GM21619 (cell line): Measurements from ENCODE around the gene UBE2Z.
A peak's percentile ranks its signal among the peaks of the same experiment; 100 is the strongest.
"Not testable (repeated sequence)": the region's sequence is repeated elsewhere in the genome, so short reads cannot be mapped to it uniquely, and the experiment has no call there.

Source experiments
- ATAC-seq: cut with Tn5 transposase; IDR thresholded peaks from one replicate; pipeline ENCODE4 v1.9.1; 2021; ENCODE audit not compliant: unreplicated experiment

UBE2Z gene

DNA sequence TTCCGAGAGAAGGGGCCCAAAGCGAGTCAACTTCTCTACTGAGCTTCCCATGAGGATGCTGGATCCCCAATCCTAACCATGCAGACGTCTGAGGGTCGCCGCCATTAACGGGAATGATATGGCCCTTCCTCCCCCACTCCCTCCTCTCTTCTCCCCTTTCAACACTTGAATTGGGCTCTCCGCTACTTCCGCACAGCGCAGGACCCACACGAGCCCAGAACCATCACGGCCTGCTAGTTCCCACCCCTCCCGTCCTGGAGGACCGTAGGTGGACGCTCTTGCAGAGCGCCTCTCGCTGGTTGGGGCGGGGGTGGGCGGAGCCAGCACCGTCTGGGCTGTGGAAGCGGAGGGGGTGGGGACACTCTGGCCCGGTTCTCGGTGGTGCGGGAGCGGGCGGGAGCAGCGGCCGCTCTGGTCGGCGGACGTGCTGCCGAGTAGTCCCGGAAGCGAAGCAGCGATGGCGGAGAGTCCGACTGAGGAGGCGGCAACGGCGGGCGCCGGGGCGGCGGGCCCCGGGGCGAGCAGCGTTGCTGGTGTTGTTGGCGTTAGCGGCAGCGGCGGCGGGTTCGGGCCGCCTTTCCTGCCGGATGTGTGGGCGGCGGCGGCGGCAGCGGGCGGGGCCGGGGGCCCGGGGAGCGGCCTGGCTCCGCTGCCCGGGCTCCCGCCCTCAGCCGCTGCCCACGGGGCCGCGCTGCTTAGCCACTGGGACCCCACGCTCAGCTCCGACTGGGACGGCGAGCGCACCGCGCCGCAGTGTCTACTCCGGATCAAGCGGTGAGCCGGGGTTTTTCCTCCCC is at the start of gene UBE2Z:
Gene UBE2Z (plus strand): TSS at position 361 of the 797 bp plus-strand sequence. CDS start 97 bp downstream, at position 458.
- peak; percentile 82 for ATAC-seq

DNA sequence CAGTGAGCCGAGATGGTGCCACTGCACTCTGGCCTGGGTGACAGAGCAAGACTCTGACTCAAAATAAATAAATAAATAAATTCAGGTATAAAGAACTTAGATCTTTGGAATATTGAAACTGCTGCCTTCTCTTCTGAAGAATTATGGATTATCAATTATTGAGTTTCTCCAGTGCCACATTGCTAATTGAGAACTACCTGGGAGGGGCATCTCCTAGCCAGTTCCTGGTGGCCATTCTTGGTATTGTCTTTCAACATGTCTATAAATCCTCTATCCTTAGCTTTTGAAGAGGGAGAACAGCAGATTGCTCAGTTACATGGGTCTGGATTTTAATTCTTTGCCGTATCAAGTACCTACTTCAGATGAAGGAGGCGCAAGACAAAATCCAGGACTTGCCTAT is 48.2 kb upstream of the UBE2Z start:
- ATAC-seq, result no peak

- no peak for ATAC-seq
Measured at GRCh38 chr17:48860456-48860855, 47.8 kb upstream of the UBE2Z start.

DNA sequence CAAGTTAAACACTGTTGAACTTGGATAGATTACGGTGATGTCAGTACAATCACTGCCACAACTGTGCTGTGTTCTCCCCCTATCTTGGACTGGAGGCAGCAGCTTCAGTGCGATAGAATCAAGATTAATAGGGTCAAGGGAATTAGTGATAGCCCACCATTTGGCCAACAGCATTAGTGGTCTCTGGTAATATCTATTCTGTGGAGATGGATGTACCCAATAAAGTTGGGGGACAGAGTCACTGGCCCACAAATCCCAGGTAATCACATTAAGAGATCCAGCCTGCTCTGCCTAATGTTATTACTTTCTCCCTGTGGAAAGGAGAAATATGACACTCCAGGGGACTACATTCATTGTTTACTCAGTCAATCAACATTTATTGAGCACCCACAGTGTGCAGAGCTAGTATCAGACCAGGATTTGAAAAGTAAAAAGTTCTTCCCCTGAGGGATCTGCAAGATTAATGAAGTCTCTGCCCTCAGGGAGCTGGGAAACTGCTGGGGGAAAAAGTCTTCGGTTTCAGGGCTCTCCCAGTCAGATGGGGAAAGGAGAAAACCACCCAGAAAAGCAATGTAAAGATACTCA is 39.2 kb upstream of the UBE2Z start:
- ATAC-seq, result no peak

DNA sequence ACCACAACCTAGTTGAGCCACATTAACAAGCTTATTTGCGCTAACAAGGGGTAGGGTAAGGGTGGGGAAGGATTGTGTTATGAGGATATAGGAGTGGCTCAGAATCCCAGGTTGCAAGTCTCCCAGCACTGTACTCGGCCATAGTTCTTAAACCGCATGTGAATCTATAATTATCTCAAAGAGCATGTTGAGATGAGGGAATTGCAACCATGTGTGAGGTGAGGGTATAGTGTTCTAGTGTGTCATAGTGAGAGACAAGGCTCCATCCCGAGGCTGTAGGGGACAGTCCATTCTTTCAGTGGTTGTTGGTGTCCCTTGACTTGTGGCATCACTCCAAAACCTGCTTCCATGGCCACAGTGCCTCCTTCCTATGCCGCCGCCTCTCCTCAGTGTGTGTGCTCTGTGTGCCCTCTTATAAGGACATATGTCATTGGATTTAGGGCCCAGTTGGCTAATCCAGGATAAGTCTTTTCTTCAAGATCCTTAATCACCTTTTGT is 38.3 kb upstream of the UBE2Z start:
- no peak for ATAC-seq

- ATAC-seq, result no peak
Measured at GRCh38 chr17:48871035-48871550, 37.1 kb upstream of the UBE2Z start.

GRCh38 chr17:48871551-48872351 is 36.5 kb upstream of the UBE2Z start:
- no peak for ATAC-seq

- not testable (repeated sequence) for ATAC-seq
Measured at GRCh38 chr17:48872409-48872808, 35.8 kb upstream of the UBE2Z start.

DNA sequence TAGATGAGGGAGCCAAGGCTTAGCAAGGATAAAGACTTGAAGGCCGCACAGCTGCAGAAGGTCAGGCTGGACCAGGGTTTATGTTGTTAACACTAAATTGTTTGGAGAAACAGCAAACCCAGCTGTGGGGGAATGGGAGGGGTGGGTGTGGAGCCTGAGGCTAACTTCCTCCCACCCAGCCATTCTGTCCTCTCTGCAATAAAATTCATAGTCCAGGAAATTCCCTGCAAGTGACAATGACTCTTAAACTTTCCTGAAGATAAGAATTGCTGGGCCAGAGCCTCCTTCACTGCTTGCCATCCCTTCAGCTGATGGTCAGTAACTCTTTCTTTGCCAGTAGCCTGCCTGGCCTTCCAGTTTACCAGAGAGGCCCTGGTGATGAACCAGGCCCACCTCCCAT is 35.0 kb upstream of the UBE2Z start:
- ATAC-seq, result no peak

- ATAC-seq, result no peak
Measured at GRCh38 chr17:48873696-48874443, 34.3 kb upstream of the UBE2Z start.

DNA sequence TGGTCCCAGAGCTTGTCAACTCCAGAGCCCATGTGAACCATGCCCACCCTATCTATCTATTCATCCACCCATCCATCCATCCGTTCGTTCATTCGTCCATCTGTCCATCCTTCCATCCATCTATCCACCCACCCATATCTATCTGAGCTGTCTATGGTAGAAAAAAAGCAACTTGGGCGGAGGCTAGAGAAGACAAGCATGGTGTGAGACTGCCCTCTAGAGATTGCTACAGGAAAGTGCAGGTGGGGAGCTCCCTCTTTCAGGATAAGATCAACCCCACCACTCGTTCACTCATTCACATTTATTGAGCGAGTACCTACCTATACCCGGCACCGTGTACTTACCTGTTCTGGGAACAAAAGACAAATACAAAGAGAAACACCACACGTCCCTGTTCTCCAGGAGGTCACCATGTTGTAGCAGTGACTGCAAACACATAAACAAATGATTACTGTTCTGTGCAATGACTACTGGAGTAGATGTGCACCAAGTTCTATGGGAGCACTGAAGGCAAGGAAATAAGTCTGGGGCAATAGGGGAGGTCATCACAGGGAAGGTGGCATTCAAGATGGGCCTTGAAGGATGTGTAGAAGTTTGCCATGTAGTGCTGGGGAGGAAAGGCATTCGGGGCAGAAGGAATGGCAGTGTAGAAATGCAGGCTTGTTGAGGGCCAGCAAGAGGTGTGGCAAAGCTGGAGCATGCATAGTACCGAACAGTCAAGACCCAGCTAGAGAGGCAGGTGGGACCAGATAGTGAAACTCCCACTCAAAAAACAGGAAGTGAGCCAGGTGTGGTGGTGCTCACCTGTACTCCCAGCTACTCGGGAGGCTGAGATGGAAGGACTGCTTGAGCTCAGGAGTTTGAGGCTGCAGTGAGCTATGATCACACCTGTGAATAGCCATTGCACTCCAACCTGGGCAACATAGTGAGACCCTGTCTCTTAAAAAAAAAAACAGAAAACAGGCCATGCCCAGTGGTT is 29.0 kb upstream of the UBE2Z start:
- no peak for ATAC-seq

- no peak for ATAC-seq
Measured at GRCh38 chr17:48882272-48882671, 25.9 kb upstream of the UBE2Z start.

DNA sequence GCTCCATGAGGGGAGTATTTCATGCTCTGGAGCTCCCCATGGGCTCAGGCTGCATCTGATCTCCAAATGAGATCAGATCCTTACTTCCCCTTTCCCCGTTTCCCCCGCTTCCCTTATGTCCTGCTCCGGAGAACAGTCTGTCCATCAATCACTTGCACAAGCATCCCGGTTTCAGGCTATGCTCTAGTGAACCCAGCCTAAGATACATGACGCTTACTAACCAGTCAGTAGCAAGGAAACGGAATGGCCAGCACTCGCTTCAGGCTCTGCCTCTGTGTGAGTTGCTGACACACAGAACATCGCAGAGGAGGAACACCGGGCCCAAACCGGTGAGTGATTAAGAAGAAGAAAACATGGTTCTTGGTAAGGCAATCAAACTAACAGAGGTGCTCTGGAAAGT is 25.0 kb upstream of the UBE2Z start:
- no peak for ATAC-seq

DNA sequence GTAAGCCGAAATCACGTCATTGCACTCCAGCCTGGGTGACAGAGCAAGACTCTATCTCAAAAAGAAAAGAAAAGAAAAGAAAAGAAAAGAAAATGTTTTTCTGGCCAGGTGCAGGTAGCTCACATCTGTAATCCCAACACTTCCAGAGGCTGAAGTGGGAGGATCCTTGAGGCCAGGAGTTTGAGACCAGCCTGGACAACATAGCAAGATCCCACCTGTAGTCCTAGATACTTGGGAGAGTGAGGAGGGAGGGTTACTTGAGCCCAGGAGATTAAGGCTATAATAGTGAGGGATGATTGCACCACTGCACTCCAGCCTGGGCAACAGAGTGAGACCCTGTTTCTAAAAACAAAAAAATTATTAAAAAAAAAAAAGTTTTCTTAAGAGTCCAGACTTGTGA is 18.1 kb upstream of the UBE2Z start:
- no peak for ATAC-seq

- ATAC-seq, result no peak
Measured at GRCh38 chr17:48892940-48893645, 15.1 kb upstream of the UBE2Z start.

- ATAC-seq, result no peak
Measured at GRCh38 chr17:48893646-48894508, 14.3 kb upstream of the UBE2Z start.

DNA sequence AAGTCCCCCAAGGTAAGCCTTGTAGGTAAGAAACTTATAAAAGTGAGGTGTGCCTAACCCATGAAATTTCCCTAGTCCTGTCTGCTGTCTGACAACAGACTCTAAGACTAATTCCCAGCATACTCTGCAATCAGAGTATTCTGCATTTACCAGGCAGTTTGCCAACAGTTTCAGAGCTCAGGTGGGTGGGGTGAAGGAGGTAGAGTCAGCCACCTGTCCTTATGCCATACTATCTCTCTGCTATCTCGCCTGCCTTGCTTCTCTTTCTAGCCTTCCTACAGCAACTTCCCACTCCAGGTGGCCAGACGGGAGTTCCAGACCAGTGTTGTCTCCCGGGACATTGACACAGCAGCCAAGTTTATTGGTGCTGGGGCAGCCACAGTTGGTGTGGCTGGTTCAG is 13.3 kb upstream of the UBE2Z start:
- ATAC-seq, result no peak

DNA sequence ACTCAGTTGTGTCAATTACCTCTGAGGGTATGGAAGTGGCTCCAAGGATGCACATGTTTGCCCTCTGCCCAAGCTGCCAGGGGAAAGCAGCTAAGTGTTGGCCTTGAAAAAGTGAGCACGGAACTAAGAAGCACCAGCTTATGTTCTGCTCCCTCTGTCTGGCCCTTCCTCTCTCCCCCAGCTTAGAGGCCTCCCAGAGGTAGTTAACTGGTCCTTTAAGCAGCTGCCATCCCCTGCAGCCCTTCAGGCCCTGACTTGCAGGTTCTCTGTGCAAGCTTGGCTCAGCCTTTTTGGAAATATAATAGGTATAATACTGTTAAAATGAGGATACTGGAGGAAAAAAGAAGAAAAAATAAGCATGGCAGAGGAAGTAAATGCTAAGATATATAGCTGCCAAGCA is 7.0 kb upstream of the UBE2Z start:
- no peak for ATAC-seq
